Inflammatory macrophage treated with lipopolysaccharide for 4 hours (primary cell): Measurements from ENCODE around the gene PIP5K1B.
A peak's percentile ranks its signal among the peaks of the same experiment; 100 is the strongest.

Experiments used
- DNase-seq: peaks from one replicate; pipeline ENCODE4 v3.0.0-alpha.2; 2020

Gene PIP5K1B

GRCh38 chr9:68825762-68826472, 120.9 kb downstream of the PIP5K1B start:
- no peak for DNase-seq

- DNase-seq = no peak
Observed at GRCh38 chr9:68827837-68828744, 123.1 kb downstream of the PIP5K1B start.

GRCh38 chr9:68832101-68832500, 127.1 kb downstream of the PIP5K1B start:
- DNase-seq = no peak

GRCh38 chr9:68832861-68833518, 128.0 kb downstream of the PIP5K1B start:
- DNase-seq = no peak

GRCh38 chr9:68834931-68835520, 130.0 kb downstream of the PIP5K1B start:
- peak; percentile 8 for DNase-seq

- no peak for DNase-seq
Observed at GRCh38 chr9:68836788-68837187, 131.7 kb downstream of the PIP5K1B start.

- DNase-seq = no peak
Observed at GRCh38 chr9:68838245-68838644, 133.2 kb downstream of the PIP5K1B start.

- peak; percentile 62 for DNase-seq
Observed at GRCh38 chr9:68841276-68842052, 136.4 kb downstream of the PIP5K1B start.

- no peak for DNase-seq
Observed at GRCh38 chr9:68842568-68842967, 137.5 kb downstream of the PIP5K1B start.

GRCh38 chr9:68843239-68843638, 138.2 kb downstream of the PIP5K1B start:
- no peak for DNase-seq

- peak; percentile 48 for DNase-seq
Observed at GRCh38 chr9:68844157-68844556, 139.1 kb downstream of the PIP5K1B start.

- peak; percentile 89 for DNase-seq
Observed at GRCh38 chr9:68844631-68845612, 139.9 kb downstream of the PIP5K1B start.

- DNase-seq = no peak
Observed at GRCh38 chr9:68847765-68848164, 142.7 kb downstream of the PIP5K1B start.

GRCh38 chr9:68851657-68852056, 146.6 kb downstream of the PIP5K1B start:
- DNase-seq = no peak

GRCh38 chr9:68852941-68853340, 147.9 kb downstream of the PIP5K1B start:
- DNase-seq = no peak

GRCh38 chr9:68859347-68859746, 154.3 kb downstream of the PIP5K1B start:
- no peak for DNase-seq

- DNase-seq = no peak
Observed at GRCh38 chr9:68860419-68860818, 155.4 kb downstream of the PIP5K1B start.

GRCh38 chr9:68861436-68861835, 156.4 kb downstream of the PIP5K1B start:
- DNase-seq = no peak

- DNase-seq = no peak
Observed at GRCh38 chr9:68867066-68867465, 162.0 kb downstream of the PIP5K1B start.

- DNase-seq = no peak
Observed at GRCh38 chr9:68869022-68869421, 164.0 kb downstream of the PIP5K1B start.

- no peak for DNase-seq
Observed at GRCh38 chr9:68870086-68870485, 165.0 kb downstream of the PIP5K1B start.
